GM18951 (cell line): ENCODE data around the gene OS9.

Experiments
- POLR2A ChIP-seq: IDR thresholded peaks from 4 replicates; pipeline ENCODE4 v1.6.1; 2011; ENCODE audit warnings: mild to moderate bottlenecking; ENCODE audit not compliant: insufficient read length, insufficient read depth; ENCODE audit errors: extremely low read depth
- in situ Hi-C: fragments of 300-500 bp; cut with MboI; formaldehyde crosslinking; loops from one replicate; pipeline ENCODE4 v1.12.0; 2022; ENCODE audit warnings: low sequenced_read_pairs, mixed read lengths, inconsistent platforms; ENCODE audit not compliant: unreplicated experiment

OS9 gene

GRCh38 chr12:57744194-57744776 lies 50.4 kb downstream of the OS9 start:
- in situ Hi-C loops: no loop called here
- no peak for TF ChIP-seq POLR2A

GRCh38 chr12:57744777-57745484 lies 51.0 kb downstream of the OS9 start, which contains the start of gene TSPAN31:
Gene TSPAN31, plus strand, starts transcription at chr12:57745039. Its CDS starts 116 bp downstream, at chr12:57745155.
- TF ChIP-seq POLR2A: peak; percentile 65
- in situ Hi-C loops: no loop called here

DNA sequence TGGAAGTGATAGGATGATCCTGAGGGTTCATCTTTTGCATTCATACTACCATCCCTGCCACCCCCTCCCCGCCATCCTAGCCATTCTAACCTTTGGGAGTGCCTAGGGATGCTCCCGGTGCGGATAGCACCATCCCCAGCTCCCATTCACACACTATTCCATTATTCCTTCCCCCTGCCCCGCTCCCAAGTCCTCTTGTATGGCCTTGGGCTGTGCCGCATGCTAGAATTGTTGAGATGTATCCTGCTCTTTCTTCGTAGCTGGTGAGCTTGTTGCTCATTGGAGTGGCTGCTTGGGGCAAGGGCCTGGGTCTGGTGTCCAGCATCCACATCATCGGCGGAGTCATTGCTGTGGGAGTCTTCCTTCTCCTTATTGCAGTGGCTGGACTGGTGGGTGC lies 51.6 kb downstream of the OS9 start:
- TF ChIP-seq POLR2A: peak; percentile 37
- in situ Hi-C loops: no loop called here

- no peak for TF ChIP-seq POLR2A
- in situ Hi-C loops: no loop called here
These were observed 52.1 kb downstream of the OS9 start for GRCh38 chr12:57746025-57746424.

- TF ChIP-seq POLR2A: no peak
- in situ Hi-C loops: no loop called here
These were observed 55.1 kb downstream of the OS9 start for GRCh38 chr12:57749061-57749460.

- in situ Hi-C loops: no loop called here
- TF ChIP-seq POLR2A: no peak
These were observed 56.9 kb downstream of the OS9 start for GRCh38 chr12:57750561-57751431.

DNA sequence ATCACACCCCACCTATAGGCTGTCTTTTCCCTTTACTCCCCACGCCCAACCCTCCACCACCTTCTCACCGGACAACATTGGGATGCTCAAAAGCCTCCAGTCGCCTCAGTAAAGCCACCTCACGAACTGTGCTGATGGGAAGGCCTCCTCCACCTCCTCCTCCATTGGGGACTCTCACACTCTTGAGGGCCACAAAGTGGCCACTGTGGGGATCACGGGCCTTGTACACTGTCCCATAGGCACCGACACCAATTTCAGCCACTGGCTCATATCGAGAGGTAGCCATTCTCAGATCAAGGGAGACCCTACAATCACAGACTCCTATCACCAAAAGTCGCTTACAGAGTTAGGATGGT lies 57.5 kb downstream of the OS9 start:
- no peak for TF ChIP-seq POLR2A
- in situ Hi-C loops: no loop called here

DNA sequence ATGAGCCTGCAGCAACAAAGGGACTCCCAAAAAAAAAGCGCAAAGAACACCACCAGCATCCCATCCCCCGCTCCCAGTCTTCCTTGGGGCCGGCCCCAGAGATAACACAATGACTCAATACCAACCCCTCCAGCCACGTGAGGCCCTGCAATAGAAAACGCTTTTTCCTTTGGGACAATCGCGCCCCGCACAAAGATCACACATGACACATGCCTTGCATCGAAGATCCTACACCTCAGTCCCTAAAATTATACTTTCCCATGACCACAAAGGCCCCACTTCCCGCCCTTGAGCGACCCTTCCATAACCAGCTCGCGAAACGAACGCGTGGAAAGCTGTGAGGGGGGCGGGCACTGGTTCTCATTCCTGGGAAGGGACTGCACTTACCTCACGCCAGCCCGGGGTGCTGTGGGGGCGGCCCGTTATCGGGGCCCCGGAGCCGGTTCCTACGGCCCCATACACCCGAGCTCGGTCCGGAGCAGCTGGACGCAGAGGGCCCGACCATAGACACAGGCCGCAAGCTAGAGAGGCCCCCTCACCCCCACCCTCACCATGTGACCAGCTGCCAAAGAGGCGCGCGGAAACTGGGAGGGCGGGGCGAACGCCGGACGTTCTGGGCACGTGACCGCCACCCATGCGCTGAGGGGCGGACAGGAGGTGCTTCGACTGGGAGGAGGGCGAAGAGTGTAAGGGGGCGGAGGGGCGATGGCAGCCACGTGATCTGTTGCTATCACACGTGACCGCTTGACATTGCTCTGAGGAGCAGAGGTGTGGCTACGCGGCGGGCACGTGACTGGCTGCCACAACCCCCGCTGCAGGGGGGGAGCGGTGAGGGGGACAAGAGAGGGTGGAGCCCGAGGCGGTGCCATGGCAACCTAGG lies 58.1 kb downstream of the OS9 start, which contains the start of gene CDK4:
TSS of gene CDK4 (minus strand) at position 523 of the 880 bp plus-strand sequence. CDS start 593 bp downstream, outside the sequence.
- TF ChIP-seq POLR2A: peak; percentile 79
- in situ Hi-C loops: no loop called here

GRCh38 chr12:57752668-57753000 lies 58.7 kb downstream of the OS9 start:
- TF ChIP-seq POLR2A: no peak
- in situ Hi-C loops: no loop called here

GRCh38 chr12:57753756-57754337 lies 59.9 kb downstream of the OS9 start:
- in situ Hi-C loops: no loop called here
- no peak for TF ChIP-seq POLR2A

DNA sequence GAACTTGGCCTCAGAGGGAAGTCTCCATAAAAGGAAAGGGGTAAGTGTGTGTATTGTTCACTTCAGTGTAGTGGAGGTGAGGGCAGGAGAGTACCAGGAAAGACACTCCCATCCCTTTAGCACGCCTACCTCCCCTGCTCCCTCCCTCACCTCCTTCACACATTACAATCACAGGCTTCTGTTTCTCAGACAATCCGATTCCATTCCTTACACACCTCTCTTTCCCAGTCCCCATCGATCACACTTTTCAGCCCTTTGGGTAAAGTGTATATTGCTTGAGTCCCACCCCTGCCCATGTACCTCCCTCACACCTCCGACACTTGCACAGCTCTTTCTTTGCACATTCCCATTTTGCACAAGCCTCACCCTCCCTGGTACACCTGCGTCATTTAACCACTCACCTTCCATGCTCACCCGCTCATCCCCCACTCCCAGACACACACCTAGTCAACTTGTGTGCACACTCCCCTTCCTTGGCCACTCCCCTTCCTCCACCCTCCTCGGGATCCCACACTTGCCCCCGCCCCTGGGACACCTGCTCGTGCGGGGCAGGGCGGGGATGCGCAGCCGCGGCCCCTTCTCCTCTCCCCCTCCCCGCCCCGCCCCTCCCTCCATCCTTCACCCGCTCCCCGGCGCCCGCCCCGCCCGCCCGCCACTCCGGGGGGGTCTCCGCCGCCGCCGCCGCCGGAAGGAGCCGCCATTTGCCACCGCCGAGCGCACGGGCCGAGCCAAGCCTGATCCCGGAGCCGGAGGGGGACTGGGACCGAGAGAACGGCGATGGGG lies 60.7 kb downstream of the OS9 start, which contains the start of gene MARCHF9:
TSS of gene MARCHF9 (plus strand) at position 693 of the 783 bp plus-strand sequence. CDS start 426 bp downstream, outside the sequence.
- TF ChIP-seq POLR2A: no peak
- in situ Hi-C loops: no loop called here

- in situ Hi-C loops: no loop called here
- no peak for TF ChIP-seq POLR2A
These were observed 61.2 kb downstream of the OS9 start for GRCh38 chr12:57755194-57755453.
